HG02870 (cell line): ENCODE measurements around the gene SLC35A3.
"Not testable (repeated sequence)": the region's sequence is repeated elsewhere in the genome, so short reads cannot be mapped to it uniquely, and the experiment has no call there.

Experiments used
- ATAC-seq: cut with Tn5 transposase; IDR thresholded peaks from one replicate; pipeline ENCODE4 v1.9.1; 2021; ENCODE audit warnings: mild to moderate bottlenecking, moderate library complexity; ENCODE audit not compliant: unreplicated experiment

The SLC35A3 gene

GRCh38 chr1:99970713-99971255, 988 bp downstream of the SLC35A3 start:
- no peak for ATAC-seq

GRCh38 chr1:99972066-99972465, 2.3 kb downstream of the SLC35A3 start:
- ATAC-seq, result not testable (repeated sequence)

- no peak for ATAC-seq
These were observed 5.7 kb downstream of the SLC35A3 start for GRCh38 chr1:99975529-99975928.

GRCh38 chr1:99977326-99977725, 7.5 kb downstream of the SLC35A3 start:
- ATAC-seq, result not testable (repeated sequence)

GRCh38 chr1:99978218-99978617, 8.4 kb downstream of the SLC35A3 start:
- ATAC-seq, result no peak

- no peak for ATAC-seq
These were observed 9.3 kb downstream of the SLC35A3 start for GRCh38 chr1:99979091-99979490.

GRCh38 chr1:99980928-99981327, 11.1 kb downstream of the SLC35A3 start:
- no peak for ATAC-seq

- ATAC-seq, result no peak
These were observed 16.9 kb downstream of the SLC35A3 start for GRCh38 chr1:99986656-99987225.

GRCh38 chr1:99988210-99988765, 18.5 kb downstream of the SLC35A3 start:
- ATAC-seq, result no peak

- no peak for ATAC-seq
These were observed 22.4 kb downstream of the SLC35A3 start for GRCh38 chr1:99992044-99992722.

- no peak for ATAC-seq
These were observed 23.1 kb downstream of the SLC35A3 start for GRCh38 chr1:99992760-99993467.

- ATAC-seq, result no peak
These were observed 23.7 kb downstream of the SLC35A3 start for GRCh38 chr1:99993468-99993845.

- ATAC-seq, result no peak
These were observed 24.7 kb downstream of the SLC35A3 start for GRCh38 chr1:99994496-99994895.

- no peak for ATAC-seq
These were observed 27.2 kb downstream of the SLC35A3 start for GRCh38 chr1:99996951-99997350.

GRCh38 chr1:100001462-100001861, 31.7 kb downstream of the SLC35A3 start:
- no peak for ATAC-seq

GRCh38 chr1:100005424-100005823, 35.6 kb downstream of the SLC35A3 start:
- no peak for ATAC-seq

GRCh38 chr1:100006688-100007087, 36.9 kb downstream of the SLC35A3 start:
- no peak for ATAC-seq

- no peak for ATAC-seq
These were observed 39.7 kb downstream of the SLC35A3 start for GRCh38 chr1:100009458-100009857.

- no peak for ATAC-seq
These were observed 41.0 kb downstream of the SLC35A3 start for GRCh38 chr1:100010804-100011203.

GRCh38 chr1:100019220-100019619, 49.4 kb downstream of the SLC35A3 start:
- ATAC-seq, result no peak

- no peak for ATAC-seq
These were observed 53.7 kb downstream of the SLC35A3 start for GRCh38 chr1:100023482-100023881.

- ATAC-seq, result no peak
These were observed 57.4 kb downstream of the SLC35A3 start for GRCh38 chr1:100027212-100027611.
